LNCAP (cell line): ENCODE data around the gene POP4.

Experiments used
- TF ChIP-seq, protein P1 (sequence below): fragments of 450-650 bp; IDR thresholded peaks from 2 replicates; pipeline ENCODE4 v1.5.1; 2017; ENCODE audit warnings: mild to moderate bottlenecking

POP4 gene

DNA sequence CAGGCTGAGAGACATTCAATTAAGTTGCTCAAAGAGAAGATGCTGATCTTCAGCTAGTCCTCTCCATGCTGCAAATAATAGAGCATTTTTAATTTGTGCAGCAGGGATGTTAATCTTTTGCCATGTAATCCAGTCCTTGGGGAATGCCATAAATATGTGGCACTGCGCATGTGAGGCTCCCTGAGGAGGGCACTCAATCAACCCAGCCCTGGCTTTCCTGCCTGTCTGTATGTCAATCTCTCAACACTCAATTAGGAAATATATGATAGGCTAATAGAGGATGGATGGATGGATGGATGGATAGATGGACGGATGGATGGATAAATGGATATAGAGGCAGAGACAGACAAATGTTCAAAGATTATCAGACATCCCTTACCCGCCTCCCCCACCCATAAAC is 31.6 kb upstream of the POP4 start:
- TF ChIP-seq, protein P1, sequence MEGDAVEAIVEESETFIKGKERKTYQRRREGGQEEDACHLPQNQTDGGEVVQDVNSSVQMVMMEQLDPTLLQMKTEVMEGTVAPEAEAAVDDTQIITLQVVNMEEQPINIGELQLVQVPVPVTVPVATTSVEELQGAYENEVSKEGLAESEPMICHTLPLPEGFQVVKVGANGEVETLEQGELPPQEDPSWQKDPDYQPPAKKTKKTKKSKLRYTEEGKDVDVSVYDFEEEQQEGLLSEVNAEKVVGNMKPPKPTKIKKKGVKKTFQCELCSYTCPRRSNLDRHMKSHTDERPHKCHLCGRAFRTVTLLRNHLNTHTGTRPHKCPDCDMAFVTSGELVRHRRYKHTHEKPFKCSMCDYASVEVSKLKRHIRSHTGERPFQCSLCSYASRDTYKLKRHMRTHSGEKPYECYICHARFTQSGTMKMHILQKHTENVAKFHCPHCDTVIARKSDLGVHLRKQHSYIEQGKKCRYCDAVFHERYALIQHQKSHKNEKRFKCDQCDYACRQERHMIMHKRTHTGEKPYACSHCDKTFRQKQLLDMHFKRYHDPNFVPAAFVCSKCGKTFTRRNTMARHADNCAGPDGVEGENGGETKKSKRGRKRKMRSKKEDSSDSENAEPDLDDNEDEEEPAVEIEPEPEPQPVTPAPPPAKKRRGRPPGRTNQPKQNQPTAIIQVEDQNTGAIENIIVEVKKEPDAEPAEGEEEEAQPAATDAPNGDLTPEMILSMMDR = no peak

- TF ChIP-seq, protein P1 = no peak
Measured at GRCh38 chr19:29576046-29576606, 30.0 kb upstream of the POP4 start.

DNA sequence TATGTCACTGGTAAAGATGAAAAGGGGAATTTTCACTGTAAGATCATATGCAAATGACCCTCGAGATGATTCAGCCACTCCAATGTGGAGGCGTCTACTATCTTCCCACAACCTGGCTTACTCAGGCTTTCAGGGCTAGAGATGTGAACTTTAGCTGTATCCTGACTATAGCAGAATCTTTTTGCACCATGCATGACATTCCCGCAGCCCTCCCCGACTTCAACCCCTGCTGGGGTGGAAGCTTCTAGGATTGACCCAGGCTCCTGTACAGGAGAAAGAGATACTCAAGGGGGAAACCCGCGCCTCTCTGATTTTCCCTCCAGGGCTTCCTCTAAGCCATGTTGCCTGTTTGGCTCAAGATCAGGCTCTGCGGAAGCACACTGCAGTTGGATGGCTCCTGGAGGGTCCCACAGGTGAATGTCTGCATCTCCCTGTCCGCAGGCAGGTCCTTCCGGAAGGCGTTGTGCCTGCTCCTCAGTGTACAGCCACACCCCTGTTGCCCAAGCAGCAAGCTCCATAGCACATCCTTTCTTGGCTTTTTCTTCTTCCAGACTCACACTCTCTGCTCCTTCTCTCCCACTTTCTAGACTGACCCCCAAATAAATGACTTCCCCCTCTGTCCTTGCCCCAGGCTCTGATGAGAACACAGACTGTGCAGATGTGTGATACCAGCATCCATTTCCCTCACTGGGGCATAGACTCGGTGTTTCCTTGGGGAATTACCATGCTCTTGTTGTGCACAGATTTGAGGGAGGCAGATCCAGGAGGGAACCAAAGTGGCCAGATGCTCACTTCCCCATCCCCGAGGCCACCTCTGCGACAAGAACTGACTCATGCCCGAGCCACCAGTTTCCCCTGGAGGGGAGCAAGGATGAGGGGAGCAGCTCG is 29.1 kb upstream of the POP4 start:
- TF ChIP-seq, protein P1 = no peak

GRCh38 chr19:29577649-29577963 is 28.5 kb upstream of the POP4 start:
- TF ChIP-seq, protein P1 = no peak

- TF ChIP-seq, protein P1 = no peak
Measured at GRCh38 chr19:29578349-29578748, 27.7 kb upstream of the POP4 start.

- TF ChIP-seq, protein P1 = no peak
Measured at GRCh38 chr19:29579308-29579910, 26.7 kb upstream of the POP4 start.

GRCh38 chr19:29581398-29581797 is 24.7 kb upstream of the POP4 start:
- TF ChIP-seq, protein P1 = no peak
